Right atrium auricular region (tissue), 2 donors: ENCODE data around the gene RNF212. TPM values are rescaled to one million over a fixed set of nuclear protein-coding genes. Genes with fewer than 3 reads are reported as not detected.
A peak's percentile ranks its signal among the peaks of the same experiment; 100 is the strongest.

Source experiments
- DNase-seq: peaks from one replicate; pipeline ENCODE4 v3.0.0-alpha.2; 2019; ENCODE audit warnings: low spot score
- H3K27ac ChIP-seq, 2 donors: fragments of 200-600 bp; sonication (generic); 1 replicate in 1 of 2; 2 replicates in 1 of 2; pipeline ENCODE4 v1.5.1; 2016 to 2019
- H3K27me3 ChIP-seq, 2 donors: fragments of 200-600 bp; sonication (generic); one replicate each; pipeline versions ENCODE4 v1.5.1 to v1.6.0; 2017 to 2019
- H3K36me3 ChIP-seq: fragments of 200-600 bp; sonication (generic); one replicate; pipeline ENCODE4 v1.5.1; 2016
- H3K4me1 ChIP-seq, 2 donors: fragments of 200-600 bp; sonication (generic); one replicate each; pipeline versions ENCODE4 v1.5.1 to v1.6.0; 2017 to 2019
- H3K4me3 ChIP-seq, 2 donors: fragments of 200-600 bp; sonication (generic); 1 replicate in 1 of 2; 2 replicates in 1 of 2; pipeline ENCODE4 v1.5.1; 2017 to 2019; ENCODE audit warnings: mild to moderate bottlenecking in 1 of 2, moderate library complexity in 1 of 2
- H3K9me3 ChIP-seq, 2 donors: fragments of 200-600 bp; sonication (generic); one replicate each; pipeline ENCODE4 v1.5.1; 2019
- total RNA-seq, 2 donors: library from RNA; depleted of rRNA; stranded (reverse); fragments of >200 nt; gene quantifications; one replicate each; pipeline ENCODE4 v1.1.0, GENCODE V29; 2016
- TF ChIP-seq, protein P1 (sequence below), 2 donors: fragments of 200-600 bp; sonication (generic); IDR thresholded peaks; one replicate each; pipeline ENCODE4 v1.5.1; 2019; ENCODE audit warnings: antibody characterized with exemption in 2 of 2

RNF212 gene
- total RNA-seq, 2 donors from 2014 or later = 1.9 TPM

DNA sequence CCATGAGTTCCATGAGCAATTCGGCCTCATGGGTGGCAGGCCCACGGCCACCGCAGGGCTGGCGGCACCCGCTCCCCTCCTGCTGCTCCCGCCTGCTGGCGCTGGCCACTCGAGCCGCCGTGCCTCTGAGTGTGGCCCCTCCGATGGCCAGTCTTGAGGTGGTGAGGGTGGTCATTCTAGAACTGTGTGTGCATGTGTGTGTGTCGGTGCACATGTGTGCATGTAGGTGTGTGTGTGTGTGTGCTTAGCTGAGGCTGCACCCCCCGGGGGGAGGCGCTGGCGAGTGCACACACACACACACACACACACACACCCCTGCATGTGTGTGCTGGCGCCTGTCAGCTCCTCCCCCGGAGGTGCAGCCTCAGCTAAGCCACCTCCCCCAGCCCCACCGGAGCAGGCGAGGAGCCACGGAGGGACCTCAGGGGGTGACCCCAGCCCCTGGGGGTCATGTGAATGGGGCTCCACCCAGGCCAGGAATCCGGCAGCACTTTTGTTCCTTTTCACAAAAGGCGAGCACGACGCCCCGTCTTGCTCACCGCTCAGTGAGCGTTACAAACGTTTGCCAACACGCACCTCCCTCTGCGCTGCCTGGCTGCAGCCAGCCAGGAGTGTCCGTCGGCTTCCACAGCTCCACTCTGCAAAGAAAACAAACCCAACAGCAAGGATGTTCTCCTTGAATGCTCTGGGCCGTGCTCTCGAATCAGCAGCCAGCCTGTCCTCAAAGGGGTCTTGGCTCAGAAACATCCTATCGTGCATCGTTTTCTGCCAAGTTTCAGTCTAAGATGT is 72.0 kb downstream of the RNF212 start:
- H3K27ac ChIP-seq = no peak overlapping the region
- TF ChIP-seq, protein P1, sequence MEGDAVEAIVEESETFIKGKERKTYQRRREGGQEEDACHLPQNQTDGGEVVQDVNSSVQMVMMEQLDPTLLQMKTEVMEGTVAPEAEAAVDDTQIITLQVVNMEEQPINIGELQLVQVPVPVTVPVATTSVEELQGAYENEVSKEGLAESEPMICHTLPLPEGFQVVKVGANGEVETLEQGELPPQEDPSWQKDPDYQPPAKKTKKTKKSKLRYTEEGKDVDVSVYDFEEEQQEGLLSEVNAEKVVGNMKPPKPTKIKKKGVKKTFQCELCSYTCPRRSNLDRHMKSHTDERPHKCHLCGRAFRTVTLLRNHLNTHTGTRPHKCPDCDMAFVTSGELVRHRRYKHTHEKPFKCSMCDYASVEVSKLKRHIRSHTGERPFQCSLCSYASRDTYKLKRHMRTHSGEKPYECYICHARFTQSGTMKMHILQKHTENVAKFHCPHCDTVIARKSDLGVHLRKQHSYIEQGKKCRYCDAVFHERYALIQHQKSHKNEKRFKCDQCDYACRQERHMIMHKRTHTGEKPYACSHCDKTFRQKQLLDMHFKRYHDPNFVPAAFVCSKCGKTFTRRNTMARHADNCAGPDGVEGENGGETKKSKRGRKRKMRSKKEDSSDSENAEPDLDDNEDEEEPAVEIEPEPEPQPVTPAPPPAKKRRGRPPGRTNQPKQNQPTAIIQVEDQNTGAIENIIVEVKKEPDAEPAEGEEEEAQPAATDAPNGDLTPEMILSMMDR (IDR thresholded peaks at IDR 0.05) = no peak
- no peak overlapping the region for H3K4me3 ChIP-seq
- H3K36me3 ChIP-seq = no peaks in the 10 kb centered on the region
- peaks cover 0 to 8% of the 10 kb centered on the region in 2 donors for H3K27me3 ChIP-seq
- no peaks in the 10 kb centered on the region for H3K9me3 ChIP-seq
- no peak for DNase-seq
- H3K4me1 ChIP-seq = peaks cover 0 to 28% of the 10 kb centered on the region in 2 donors

GRCh38 chr4:1040344-1041146 is 72.8 kb downstream of the RNF212 start:
- TF ChIP-seq, protein P1 (IDR thresholded peaks at IDR 0.05) = no peak
- no peaks in the 10 kb centered on the region for H3K36me3 ChIP-seq
- H3K9me3 ChIP-seq = no peaks in the 10 kb centered on the region
- peaks cover 0 to 8% of the 10 kb centered on the region in 2 donors for H3K27me3 ChIP-seq
- H3K4me1 ChIP-seq = peaks cover 0 to 28% of the 10 kb centered on the region in 2 donors
- no peak overlapping the region for H3K27ac ChIP-seq
- no peak overlapping the region for H3K4me3 ChIP-seq
- DNase-seq = no peak

DNA sequence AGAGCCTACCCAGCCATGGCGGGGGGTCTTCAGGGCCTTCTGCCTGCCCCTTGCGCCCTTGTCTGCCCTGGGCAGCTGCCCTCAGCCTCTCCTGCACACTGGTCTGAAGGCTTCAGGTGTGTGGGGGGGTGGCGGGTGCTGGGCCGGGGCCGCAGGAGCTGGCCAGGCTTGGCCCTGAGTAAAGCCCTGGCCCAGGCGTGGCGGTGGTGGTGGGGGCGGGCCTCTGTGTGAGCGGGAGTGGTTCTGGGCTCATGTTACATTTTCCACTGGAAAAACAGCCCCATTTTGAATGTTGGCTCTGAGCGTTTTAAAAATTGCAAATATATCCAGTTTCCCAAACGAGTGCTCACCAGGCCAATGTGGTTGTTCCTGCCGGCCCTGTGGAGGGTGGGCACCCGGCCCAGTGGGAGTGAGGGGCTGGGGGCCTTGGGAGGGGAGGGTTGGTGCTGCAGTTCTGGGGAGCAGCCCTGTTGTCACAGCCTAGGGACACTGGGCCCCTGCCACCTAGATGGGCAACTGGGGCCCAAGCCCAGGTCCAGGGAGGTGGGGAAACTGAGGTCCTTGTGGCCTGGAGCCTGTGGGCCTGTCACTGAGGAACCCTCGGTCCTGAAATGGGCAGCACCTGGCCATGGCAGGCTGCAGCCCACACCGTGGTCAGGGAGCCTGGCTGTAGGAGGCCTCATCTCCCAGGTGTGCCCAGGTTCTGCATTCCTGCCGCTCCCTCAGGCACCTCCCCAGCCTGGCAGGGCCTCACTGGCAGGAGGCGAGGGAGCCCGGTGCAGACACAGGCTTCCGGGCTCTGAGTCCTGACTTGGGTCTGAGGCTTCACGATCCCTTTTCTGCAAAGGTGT is 73.6 kb downstream of the RNF212 start:
- TF ChIP-seq, protein P1 (IDR thresholded peaks at IDR 0.05) = no peak
- Histone ChIP-seq H3K27me3 (peaks cover 0 to 8% of the 10 kb centered on the region in 2 donors), H3K4me3 (no peak overlapping the region), H3K36me3 (no peaks in the 10 kb centered on the region), H3K9me3 (no peaks in the 10 kb centered on the region), H3K4me1 (peaks cover 0 to 35% of the 10 kb centered on the region in 2 donors), H3K27ac (peak overlapping the region; percentile 5 to 44)
- no peak for DNase-seq

DNA sequence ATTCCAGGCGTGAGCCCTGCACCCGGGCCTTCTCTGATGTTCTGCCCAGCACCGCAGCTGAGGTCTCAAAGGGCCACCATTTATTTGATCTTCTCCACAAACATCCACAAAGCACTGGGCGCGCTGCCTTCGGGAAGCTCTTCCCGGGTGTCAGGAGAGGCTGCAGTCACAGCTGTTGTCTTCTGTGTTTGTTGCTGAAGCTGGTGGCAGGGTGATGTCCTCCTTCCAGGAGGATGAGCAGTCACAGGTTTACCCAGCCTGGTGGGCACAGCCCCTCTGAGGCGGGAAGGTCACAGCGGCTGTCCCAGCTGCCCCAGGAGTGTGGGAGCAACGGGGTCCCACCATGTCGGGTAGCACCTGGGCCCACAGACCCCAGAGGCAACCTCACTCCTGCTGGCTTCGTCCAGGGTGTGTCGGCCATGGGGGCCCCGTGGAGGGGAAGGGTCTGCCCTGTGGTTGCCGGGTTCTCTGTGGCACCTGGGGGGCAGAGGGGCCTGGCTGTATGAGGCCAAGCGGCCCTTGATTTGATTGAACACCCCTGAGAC is 74.3 kb downstream of the RNF212 start:
- H3K27ac ChIP-seq = peak overlapping the region; percentile 5 to 44

More for the DNA sequence above, 74.3 kb downstream of the RNF212 start:
- no peak for DNase-seq
- Histone ChIP-seq H3K9me3 (no peaks in the 10 kb centered on the region), H3K27me3 (peaks cover 0 to 4% of the 10 kb centered on the region in 2 donors), H3K4me1 (peaks cover 0 to 30% of the 10 kb centered on the region in 2 donors), H3K4me3 (no peak overlapping the region), H3K36me3 (no peaks in the 10 kb centered on the region)
- TF ChIP-seq, protein P1 (IDR thresholded peaks at IDR 0.05) = no peak
